Measurements from ENCODE around the gene RUNX1.

Gene RUNX1

DNA sequence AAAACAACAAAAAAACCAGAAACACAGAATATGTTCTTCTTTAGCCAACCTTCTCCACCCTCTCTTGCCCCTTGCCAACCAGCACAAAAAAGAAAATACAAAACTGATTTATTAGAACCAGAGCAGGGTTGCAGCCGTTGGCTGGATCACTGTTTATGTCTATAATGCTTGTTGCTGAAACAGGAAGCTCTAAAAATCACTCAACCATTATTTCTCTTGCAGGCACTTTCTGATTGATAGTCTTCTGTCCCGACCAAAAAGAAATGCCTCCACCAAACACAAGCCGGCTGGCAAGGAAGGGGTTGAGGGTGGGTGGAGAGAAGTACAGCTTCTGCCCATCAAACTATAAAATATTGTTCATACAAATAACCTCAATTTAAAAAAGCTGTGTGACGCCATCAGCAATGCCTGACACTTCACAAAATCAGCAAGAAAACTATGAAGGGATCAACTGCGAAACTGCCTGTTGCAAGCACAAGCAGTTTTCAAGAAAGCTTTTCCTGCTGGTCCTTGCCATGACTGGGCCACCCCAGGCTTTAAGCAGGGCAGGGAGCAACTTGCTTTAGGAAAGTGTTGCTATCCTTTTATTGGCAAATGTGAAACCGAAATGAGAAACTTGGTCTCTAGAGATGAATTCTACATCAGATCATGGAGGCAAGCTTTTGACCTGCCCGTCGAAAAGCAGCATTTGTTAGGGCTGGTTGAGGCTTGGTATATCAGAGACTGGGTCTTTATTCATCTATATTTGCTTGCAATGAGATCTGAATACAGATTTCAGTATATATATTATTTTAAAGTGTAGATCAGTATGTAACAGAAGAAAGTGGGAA is 174.2 kb downstream of the RUNX1 start:
- no peak overlapping the region for H3K4me3 ChIP-seq (ENCODE audit: low read depth, low read length)
- TF ChIP-seq, protein P1, sequence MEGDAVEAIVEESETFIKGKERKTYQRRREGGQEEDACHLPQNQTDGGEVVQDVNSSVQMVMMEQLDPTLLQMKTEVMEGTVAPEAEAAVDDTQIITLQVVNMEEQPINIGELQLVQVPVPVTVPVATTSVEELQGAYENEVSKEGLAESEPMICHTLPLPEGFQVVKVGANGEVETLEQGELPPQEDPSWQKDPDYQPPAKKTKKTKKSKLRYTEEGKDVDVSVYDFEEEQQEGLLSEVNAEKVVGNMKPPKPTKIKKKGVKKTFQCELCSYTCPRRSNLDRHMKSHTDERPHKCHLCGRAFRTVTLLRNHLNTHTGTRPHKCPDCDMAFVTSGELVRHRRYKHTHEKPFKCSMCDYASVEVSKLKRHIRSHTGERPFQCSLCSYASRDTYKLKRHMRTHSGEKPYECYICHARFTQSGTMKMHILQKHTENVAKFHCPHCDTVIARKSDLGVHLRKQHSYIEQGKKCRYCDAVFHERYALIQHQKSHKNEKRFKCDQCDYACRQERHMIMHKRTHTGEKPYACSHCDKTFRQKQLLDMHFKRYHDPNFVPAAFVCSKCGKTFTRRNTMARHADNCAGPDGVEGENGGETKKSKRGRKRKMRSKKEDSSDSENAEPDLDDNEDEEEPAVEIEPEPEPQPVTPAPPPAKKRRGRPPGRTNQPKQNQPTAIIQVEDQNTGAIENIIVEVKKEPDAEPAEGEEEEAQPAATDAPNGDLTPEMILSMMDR (IDR thresholded peaks at IDR 0.05; ENCODE audit: low read depth, low read length): no peak
- TF ChIP-seq, protein P2, sequence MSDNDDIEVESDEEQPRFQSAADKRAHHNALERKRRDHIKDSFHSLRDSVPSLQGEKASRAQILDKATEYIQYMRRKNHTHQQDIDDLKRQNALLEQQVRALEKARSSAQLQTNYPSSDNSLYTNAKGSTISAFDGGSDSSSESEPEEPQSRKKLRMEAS (IDR thresholded peaks at IDR 0.05; ENCODE audit: low read depth, low read length): no peak
- no peak for TF ChIP-seq POLR2A (IDR thresholded peaks at IDR 0.05; ENCODE audit: extremely low read depth, insufficient read length)
- TF ChIP-seq MYC (IDR thresholded peaks at IDR 0.05; ENCODE audit: low read depth, low read length): no peak
- DNase-seq (ENCODE audit: low read depth): no peak

DNA sequence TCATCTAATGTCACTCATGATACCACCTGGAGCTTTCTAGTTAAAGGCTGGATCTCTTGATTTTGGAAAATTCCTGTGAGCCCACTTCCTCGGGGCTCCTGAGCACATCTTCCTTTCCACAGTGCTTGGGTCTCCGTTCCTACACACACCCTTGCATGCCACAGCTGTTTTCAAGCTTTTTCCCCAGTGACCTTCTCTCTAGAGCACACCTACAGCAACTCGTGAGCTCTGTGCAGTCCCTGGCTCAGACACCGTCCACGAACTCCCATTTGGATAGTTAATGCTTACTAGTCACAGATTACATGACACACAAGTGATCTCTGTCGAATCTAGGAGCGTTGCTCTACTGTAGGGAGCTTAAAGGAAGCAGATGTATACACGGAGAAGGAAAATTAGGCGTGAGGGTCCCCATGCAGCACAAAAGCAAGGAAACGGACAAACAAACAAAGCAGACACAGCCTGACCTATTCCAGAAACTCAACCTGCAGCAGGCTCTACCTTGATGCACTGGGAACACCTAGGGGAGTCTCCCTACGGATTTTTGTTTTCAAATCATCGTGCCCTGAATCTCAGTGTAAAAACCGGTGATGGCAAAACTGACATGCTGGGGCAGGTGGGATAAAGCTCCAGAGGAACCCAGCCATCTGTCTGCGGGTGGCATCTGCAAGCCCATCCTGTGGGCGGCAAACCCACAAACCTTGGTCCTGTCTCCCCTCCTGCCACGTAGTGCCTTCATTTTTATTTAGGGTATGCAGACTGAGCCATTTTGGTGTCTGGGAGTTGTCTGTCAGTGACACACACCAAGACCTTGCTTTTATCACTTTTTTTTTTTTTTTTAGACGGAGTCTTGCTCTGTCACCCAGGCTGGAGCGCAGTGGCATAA is 177.8 kb downstream of the RUNX1 start:
- TF ChIP-seq, protein P1 (IDR thresholded peaks at IDR 0.05; ENCODE audit: low read depth, low read length): no peak
- TF ChIP-seq MYC (IDR thresholded peaks at IDR 0.05; ENCODE audit: low read depth, low read length) (no peak), POLR2A (IDR thresholded peaks at IDR 0.05; ENCODE audit: extremely low read depth, insufficient read length) (no peak)
- TF ChIP-seq, protein P2 (IDR thresholded peaks at IDR 0.05; ENCODE audit: low read depth, low read length): no peak
- no peak overlapping the region for H3K4me3 ChIP-seq (ENCODE audit: low read depth, low read length)
- no peak for DNase-seq (ENCODE audit: low read depth)

DNA sequence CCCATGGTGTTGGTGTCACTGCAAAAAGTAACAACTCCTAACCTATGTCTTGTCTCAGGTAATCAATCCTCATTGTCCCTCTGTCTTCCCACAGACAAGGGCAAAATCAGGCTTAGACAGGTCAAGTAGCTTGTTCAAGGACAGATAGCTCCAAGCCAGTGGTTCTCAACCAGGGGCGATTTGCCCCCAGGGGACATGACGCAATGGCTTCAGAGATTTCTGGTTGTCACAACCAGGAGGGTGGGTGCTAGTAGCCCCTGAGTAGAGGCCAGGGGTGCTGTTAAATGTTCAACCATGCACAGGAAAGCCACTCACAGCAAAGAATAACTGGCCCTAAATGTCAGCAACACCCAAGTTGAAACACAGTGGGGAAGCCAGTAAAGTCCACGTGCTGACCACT is 178.9 kb downstream of the RUNX1 start:
- peak; percentile 60 for DNase-seq (ENCODE audit: low read depth)
- no peak overlapping the region for H3K4me3 ChIP-seq (ENCODE audit: low read depth, low read length)
- TF ChIP-seq, protein P1 (IDR thresholded peaks at IDR 0.05; ENCODE audit: low read depth, low read length): no peak
- TF ChIP-seq, protein P2 (IDR thresholded peaks at IDR 0.05; ENCODE audit: low read depth, low read length): no peak
- TF ChIP-seq MYC (IDR thresholded peaks at IDR 0.05; ENCODE audit: low read depth, low read length) (no peak), POLR2A (IDR thresholded peaks at IDR 0.05; ENCODE audit: extremely low read depth, insufficient read length) (no peak)

DNA sequence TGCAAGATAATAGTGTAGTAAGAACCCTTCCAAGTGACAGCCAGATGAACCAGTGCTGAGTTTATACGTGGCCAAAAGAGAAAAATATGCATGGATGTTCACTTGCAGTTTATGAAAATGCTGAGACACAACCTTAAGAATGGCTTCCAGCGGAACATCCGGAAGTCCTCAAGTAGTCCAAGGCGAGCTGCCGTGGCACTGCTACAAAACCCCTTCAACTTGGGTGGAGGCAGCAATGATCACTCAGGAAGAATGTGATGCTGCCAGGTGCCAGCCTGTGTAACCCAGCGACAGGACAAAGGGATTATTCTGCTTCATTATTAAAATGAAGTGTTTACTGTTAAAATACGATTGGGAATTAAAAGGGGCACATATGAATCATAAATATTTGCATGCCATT is 179.6 kb downstream of the RUNX1 start:
- TF ChIP-seq MYC (IDR thresholded peaks at IDR 0.05; ENCODE audit: low read depth, low read length) (no peak), POLR2A (IDR thresholded peaks at IDR 0.05; ENCODE audit: extremely low read depth, insufficient read length) (no peak)
- TF ChIP-seq, protein P2 (IDR thresholded peaks at IDR 0.05; ENCODE audit: low read depth, low read length): no peak
- TF ChIP-seq, protein P1 (IDR thresholded peaks at IDR 0.05; ENCODE audit: low read depth, low read length): no peak
- no peak for DNase-seq (ENCODE audit: low read depth)
- no peak overlapping the region for H3K4me3 ChIP-seq (ENCODE audit: low read depth, low read length)

DNA sequence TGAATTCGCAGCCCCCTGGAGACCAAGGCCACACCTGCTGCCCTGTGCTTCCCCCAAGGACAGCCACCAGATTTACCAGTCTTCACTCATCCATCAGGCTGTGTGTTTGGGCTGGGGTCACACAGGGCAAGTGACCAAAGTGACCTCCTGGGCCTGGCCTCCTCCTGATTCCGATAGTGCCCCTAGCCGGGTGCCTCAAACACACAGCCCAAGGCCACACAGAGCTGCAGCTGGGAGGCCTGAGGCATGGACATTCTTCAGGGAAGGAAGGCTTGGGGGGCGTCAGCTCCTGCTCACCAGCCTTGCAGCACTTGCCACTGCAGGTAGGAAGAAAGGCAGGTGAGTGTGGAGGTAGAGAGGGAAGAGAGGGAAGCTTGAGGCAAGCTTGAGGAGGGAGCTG is 181.3 kb downstream of the RUNX1 start:
- H3K4me3 ChIP-seq (ENCODE audit: low read depth, low read length): no peak overlapping the region
- no peak for DNase-seq (ENCODE audit: low read depth)
- TF ChIP-seq POLR2A (IDR thresholded peaks at IDR 0.05; ENCODE audit: extremely low read depth, insufficient read length) (no peak), MYC (IDR thresholded peaks at IDR 0.05; ENCODE audit: low read depth, low read length) (no peak)
- TF ChIP-seq, protein P1 (IDR thresholded peaks at IDR 0.05; ENCODE audit: low read depth, low read length): no peak
- TF ChIP-seq, protein P2 (IDR thresholded peaks at IDR 0.05; ENCODE audit: low read depth, low read length): no peak
